Transverse colon (tissue), 4 donors: Measurements from ENCODE around the gene PDXK. TPM values are rescaled to one million over a fixed set of nuclear protein-coding genes. Genes with fewer than 3 reads are reported as not detected.

Experiments
- DNase-seq: peaks from one replicate; pipeline ENCODE4 v3.0.0-alpha.2; 2019
- H3K27ac ChIP-seq, 4 donors: fragments of 200-600 bp; sonication (generic); 2 replicates each; pipeline ENCODE4 v1.5.1; 2016 to 2018; ENCODE audit warnings: inconsistent platforms in 4 of 4
- H3K27me3 ChIP-seq: fragments of 200-600 bp; sonication (generic); 2 replicates; pipeline ENCODE4 v1.5.1; 2017; ENCODE audit warnings: inconsistent platforms
- H3K36me3 ChIP-seq, 4 donors: fragments of 200-600 bp; sonication (generic); 2 replicates each; pipeline ENCODE4 v1.5.1; 2017 to 2019; ENCODE audit warnings: inconsistent platforms in 4 of 4
- H3K4me1 ChIP-seq, 4 donors: fragments of 200-600 bp; sonication (generic); 2 replicates each; pipeline ENCODE4 v1.5.1; 2017 to 2020; ENCODE audit warnings: inconsistent platforms in 4 of 4
- H3K4me3 ChIP-seq, 4 donors: fragments of 200-600 bp; sonication (generic); 1 replicate in 1 of 4; 2 replicates in 3 of 4; pipeline versions ENCODE4 v1.5.1 to v1.6.1; 2017 to 2019; ENCODE audit warnings: inconsistent platforms in 4 of 4
- H3K9me3 ChIP-seq, 2 donors: fragments of 200-600 bp; sonication (generic); 2 replicates each; pipeline ENCODE4 v1.5.1; 2017 to 2019; ENCODE audit warnings: inconsistent platforms in 2 of 2
- CTCF ChIP-seq, 5 experiments: fragments of 200-600 bp in 3 of 5; fragments of 450-650 bp in 2 of 5; sonication (generic) in 3 of 5; IDR thresholded peaks; 1 replicate in 2 of 5; 2 replicates in 3 of 5; pipeline ENCODE4 v1.5.1; 2016 to 2017; ENCODE audit warnings: antibody characterized with exemption in 5 of 5, inconsistent platforms in 3 of 5, mild to moderate bottlenecking in 2 of 5, moderate library complexity in 1 of 5
- EP300 ChIP-seq: sonication (generic); formaldehyde crosslinking; IDR thresholded peaks from one replicate; pipeline ENCODE4 v1.6.1; 2017; ENCODE audit warnings: antibody characterized with exemption, low read depth
- POLR2A ChIP-seq: fragments of 450-650 bp; IDR thresholded peaks from one replicate; pipeline ENCODE4 v1.6.1; 2016; ENCODE audit warnings: antibody characterized with exemption, mild to moderate bottlenecking, moderate library complexity
- POLR2AphosphoS5 ChIP-seq, 3 donors: sonication (generic); formaldehyde crosslinking; IDR thresholded peaks; one replicate each; pipeline ENCODE4 v1.6.1; 2016; ENCODE audit warnings: antibody characterized with exemption in 3 of 3
- WGBS, 2 donors: methylation state at CpG; one replicate each; pipeline ENCODE4 v1.1.5; 2018; ENCODE audit warnings: low coverage in 1 of 2; 5-methylcytosine and 5-hydroxymethylcytosine counted together
- in situ Hi-C, 4 donors: fragments of 200-750 bp; cut with MboI; loops; one replicate each; pipeline versions ENCODE4 v1.15.0 to v1.15.1; 2017; ENCODE audit warnings: low sequenced_read_pairs in 3 of 4, low pct_ligation_motif_present in 1 of 4, low pct_unique_long_range_greater_than_20kb in 1 of 4
- intact Hi-C: fragments of 100-400 bp; cut with DNase I; formaldehyde crosslinking; loops from one replicate; pipeline ENCODE4 v1.15.1; 2023; ENCODE audit warnings: low total_unique reads
- total RNA-seq, 4 donors: library from RNA; depleted of rRNA; stranded (reverse); fragments of >200 nt; gene quantifications; one replicate each; pipeline ENCODE4 v1.1.0, GENCODE V29; 2016

Gene PDXK
- total RNA-seq, 4 donors from 2014 or later = 85.8 to 117 (median 103) TPM

- Histone ChIP-seq H3K27me3 (no peaks in the 10 kb centered on the region), H3K27ac (no peak overlapping the region), H3K4me1 (no peaks in the 10 kb centered on the region), H3K4me3 (no peak overlapping the region), H3K9me3 (no peaks in the 10 kb centered on the region), H3K36me3 (peaks cover 0 to 35% (median 7%) of the 10 kb centered on the region in 4 donors)
- in situ Hi-C loops (no loop called here), intact Hi-C loops (no loop called here)
- TF ChIP-seq POLR2AphosphoS5 (IDR thresholded peaks at IDR 0.05) (no peak), POLR2A (no peak), EP300 (no peak)
- DNase-seq = no peak
- WGBS, 2 donors = 99 to 100% methylated on average over 3 to 10 of the region's 10 CpGs
Observed at GRCh38 chr21:43691801-43692200, 27.1 kb upstream of the PDXK start.

DNA sequence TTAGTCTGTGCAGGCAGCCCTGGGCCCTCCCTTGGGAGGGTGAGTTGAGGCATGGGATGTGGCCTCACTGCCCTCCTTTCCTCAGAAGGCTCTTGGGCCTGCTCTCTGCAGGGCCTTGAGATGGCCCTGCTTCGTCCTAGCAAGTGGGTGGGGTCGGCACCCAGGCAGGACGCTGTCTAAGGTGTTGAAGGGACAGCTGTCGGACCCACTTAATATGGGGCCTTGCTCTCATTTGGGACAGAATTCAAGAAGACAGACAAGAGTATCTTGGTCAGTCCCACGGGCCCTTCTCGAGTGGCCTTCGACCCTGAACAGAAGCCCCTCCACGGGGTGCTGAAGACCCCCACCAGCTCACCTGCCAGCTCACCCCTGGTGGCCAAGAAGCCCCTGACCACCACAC lies 26.0 kb upstream of the PDXK start:
- H3K4me1 ChIP-seq = no peaks in the 10 kb centered on the region
- no peaks in the 10 kb centered on the region for H3K9me3 ChIP-seq
- in situ Hi-C loops = no loop called here
- TF ChIP-seq POLR2AphosphoS5 (IDR thresholded peaks at IDR 0.05) (no peak), POLR2A (no peak), CTCF (IDR thresholded peaks at IDR 0.05) (no peak), EP300 (no peak)
- no peak overlapping the region for H3K27ac ChIP-seq
- H3K36me3 ChIP-seq = peaks cover 0 to 24% (median 3%) of the 10 kb centered on the region in 4 donors
- intact Hi-C loops = no loop called here
- no peak for DNase-seq
- no peaks in the 10 kb centered on the region for H3K27me3 ChIP-seq
- WGBS, 2 donors = 84% methylated on average over 8 of the region's 8 CpGs; no CpG with 5 or more reads in 1 of the 2 donors
- H3K4me3 ChIP-seq = no peak overlapping the region

- H3K36me3 ChIP-seq = peaks cover 0 to 19% (median 2%) of the 10 kb centered on the region in 4 donors
- H3K4me1 ChIP-seq = no peaks in the 10 kb centered on the region
- intact Hi-C loops = no loop called here
- in situ Hi-C loops = no loop called here
- no peaks in the 10 kb centered on the region for H3K27me3 ChIP-seq
- 92 to 94% methylated on average over 12 to 23 of the region's 23 CpGs for WGBS, 2 donors
- H3K27ac ChIP-seq = no peak overlapping the region
- TF ChIP-seq EP300 = no peak
- no peak for TF ChIP-seq POLR2A
- no peak for TF ChIP-seq POLR2AphosphoS5 (IDR thresholded peaks at IDR 0.05)
- TF ChIP-seq CTCF (IDR thresholded peaks at IDR 0.05) = no peak
- H3K4me3 ChIP-seq = no peak overlapping the region
- no peaks in the 10 kb centered on the region for H3K9me3 ChIP-seq
- no peak for DNase-seq
Observed at GRCh38 chr21:43693981-43694380, 24.9 kb upstream of the PDXK start.

GRCh38 chr21:43694437-43695079 lies 24.4 kb upstream of the PDXK start:
- DNase-seq = no peak
- no peaks in the 10 kb centered on the region for H3K27me3 ChIP-seq
- H3K9me3 ChIP-seq = no peaks in the 10 kb centered on the region
- H3K27ac ChIP-seq = no peak overlapping the region
- peaks cover 0 to 19% (median 2%) of the 10 kb centered on the region in 4 donors for H3K36me3 ChIP-seq
- no peak overlapping the region for H3K4me3 ChIP-seq
- TF ChIP-seq EP300 (no peak), POLR2A (no peak), POLR2AphosphoS5 (IDR thresholded peaks at IDR 0.05) (no peak)
- WGBS, 2 donors = 93 to 100% methylated on average over 2 to 27 of the region's 27 CpGs
- in situ Hi-C loops (no loop called here), intact Hi-C loops (no loop called here)
- H3K4me1 ChIP-seq = no peaks in the 10 kb centered on the region

- H3K27me3 ChIP-seq = no peaks in the 10 kb centered on the region
- in situ Hi-C loops (no loop called here), intact Hi-C loops (no loop called here)
- H3K9me3 ChIP-seq = no peaks in the 10 kb centered on the region
- H3K36me3 ChIP-seq = peaks cover 0 to 10% (median 2%) of the 10 kb centered on the region in 4 donors
- H3K4me3 ChIP-seq = no peak overlapping the region
- peak; percentile 39 for DNase-seq
- WGBS, 2 donors = 80 to 93% methylated on average over 3 to 17 of the region's 17 CpGs
- TF ChIP-seq POLR2AphosphoS5 (IDR thresholded peaks at IDR 0.05) (no peak), POLR2A (no peak), CTCF (IDR thresholded peaks at IDR 0.05) (no peak), EP300 (no peak)
- H3K27ac ChIP-seq = no peak overlapping the region
- H3K4me1 ChIP-seq = no peaks in the 10 kb centered on the region
Observed at GRCh38 chr21:43696214-43696613, 22.7 kb upstream of the PDXK start.
